HepG2 (cell line): Measurements from ENCODE around the gene ITPR1. TPM values are rescaled to one million over a fixed set of nuclear protein-coding genes. Genes with fewer than 3 reads are reported as not detected.

Experiments
- BATF2 ChIP-seq: sonication (generic); formaldehyde crosslinking; IDR thresholded peaks from 2 replicates; pipeline ENCODE4 v1.8.0; 2022; ENCODE audit warnings: mild to moderate bottlenecking, missing genetic modification reagents, moderate library complexity
- FOXP1 ChIP-seq, 2 experiments: fragments of 450-650 bp in 1 of 2; IDR thresholded peaks; 2 replicates each; pipeline ENCODE4 v1.6.1; 2017 to 2018; ENCODE audit warnings: antibody characterized with exemption in 1 of 2
- HDAC2 ChIP-seq: sonication (generic); formaldehyde crosslinking; IDR thresholded peaks from 2 replicates; pipeline ENCODE4 v1.4.0; 2020; ENCODE audit warnings: missing genetic modification reagents
- KDM6A ChIP-seq: IDR thresholded peaks from 2 replicates; pipeline ENCODE4 v1.6.1; 2016; ENCODE audit warnings: low read depth
- MAFF ChIP-seq: IDR thresholded peaks from 2 replicates; pipeline ENCODE4 v1.6.1; 2011; ENCODE audit warnings: low read depth, low read length, improper control_type of control experiment
- MED13 ChIP-seq: sonication (generic); formaldehyde crosslinking; IDR thresholded peaks from 2 replicates; pipeline ENCODE4 v1.5.0; 2020; ENCODE audit warnings: missing genetic modification reagents
- PCBP2 ChIP-seq: fragments of 200-400 bp; formaldehyde crosslinking; optimal IDR thresholded peaks from 2 replicates; pipeline ENCODE3; 2018; ENCODE audit warnings: low read length, low read depth; ENCODE audit not compliant: poor library complexity, severe bottlenecking
- PRDM15 ChIP-seq: sonication (generic); formaldehyde crosslinking; IDR thresholded peaks from 2 replicates; pipeline ENCODE4 v1.4.0; 2020; ENCODE audit warnings: missing genetic modification reagents
- RARA ChIP-seq: IDR thresholded peaks from 2 replicates; pipeline ENCODE4 v1.6.1; 2016; ENCODE audit warnings: missing genetic modification reagents, missing compliant biosample characterization
- RCOR2 ChIP-seq: IDR thresholded peaks from 2 replicates; pipeline ENCODE4 v1.6.1; 2016; ENCODE audit warnings: missing biosample characterization, missing genetic modification reagents
- RXRA ChIP-seq: sonication (generic); formaldehyde crosslinking; IDR thresholded peaks from 2 replicates; pipeline ENCODE4 v1.5.1; 2020; ENCODE audit warnings: missing genetic modification reagents
- SIN3A ChIP-seq: IDR thresholded peaks from 2 replicates; pipeline ENCODE4 v1.6.1; 2011; ENCODE audit warnings: low read depth, mild to moderate bottlenecking, control low read depth, low read length, borderline replicate concordance
- THAP11 ChIP-seq: IDR thresholded peaks from 2 replicates; pipeline ENCODE4 v1.6.1; 2016; ENCODE audit warnings: missing biosample characterization, missing genetic modification reagents
- WIZ ChIP-seq: sonication (generic); formaldehyde crosslinking; IDR thresholded peaks from 2 replicates; pipeline ENCODE4 v1.5.1; 2020; ENCODE audit warnings: mild to moderate bottlenecking, missing genetic modification reagents
- ZMYM3 ChIP-seq: sonication (generic); formaldehyde crosslinking; IDR thresholded peaks from 2 replicates; pipeline ENCODE4 v1.5.1; 2020; ENCODE audit warnings: mild to moderate bottlenecking, missing genetic modification reagents
- ZNF225 ChIP-seq: sonication (generic); formaldehyde crosslinking; IDR thresholded peaks from 2 replicates; pipeline ENCODE4 v1.4.0; 2020; ENCODE audit warnings: mild to moderate bottlenecking, missing genetic modification reagents
- ZNF513 ChIP-seq: sonication (generic); formaldehyde crosslinking; conservative IDR thresholded peaks from 2 replicates; pipeline ENCODE4 v1.5.0; 2020; ENCODE audit warnings: missing genetic modification reagents
- ZNF564 ChIP-seq: sonication (generic); formaldehyde crosslinking; IDR thresholded peaks from 2 replicates; pipeline ENCODE4 v1.8.1; 2023; ENCODE audit warnings: mild to moderate bottlenecking, missing genetic modification reagents
- ZNF589 ChIP-seq: sonication (generic); formaldehyde crosslinking; conservative IDR thresholded peaks from 2 replicates; pipeline ENCODE4 v1.8.0; 2022; ENCODE audit warnings: mild to moderate bottlenecking, moderate library complexity, missing genetic modification reagents
- ZNF746 ChIP-seq: sonication (generic); formaldehyde crosslinking; IDR thresholded peaks from 2 replicates; pipeline ENCODE4 v1.8.0; 2022; ENCODE audit warnings: mild to moderate bottlenecking, missing genetic modification reagents
- polyA plus RNA-seq, 8 experiments: library from polyadenylated mRNA; depleted of rRNA in 3 of 8; stranded (reverse) in 7 of 8; unstranded in 1 of 8; fragments of >200 nt; fragmentation: Illumina TruSeq in 4 of 8; extraction: Trizol in 4 of 8; gene quantifications; 2 replicates each; pipeline versions ENCODE4 v1.2.1 to v1.2.3, GENCODE V29; 2011 to 2016; ENCODE audit warnings: low read depth in 4 of 8, missing spikeins in 1 of 8, mixed read lengths in 1 of 8; ENCODE audit not compliant: insufficient read depth in 1 of 8
- total RNA-seq, 5 experiments: library from RNA; depleted of rRNA; stranded (reverse); fragments of >200 nt; fragmentation: Illumina TruSeq; extraction: Trizol; gene quantifications; 2 replicates each; pipeline ENCODE4 v1.2.3, GENCODE V29; 2016; ENCODE audit warnings: low read depth in 1 of 5
- TF ChIP-seq, protein P1 (sequence below): IDR thresholded peaks from 2 replicates; pipeline ENCODE4 v1.6.1; 2018; ENCODE audit warnings: missing genetic modification reagents, mild to moderate bottlenecking, missing compliant biosample characterization
- TF ChIP-seq, protein P2 (sequence below): sonication (generic); formaldehyde crosslinking; IDR thresholded peaks from 2 replicates; pipeline ENCODE4 v1.4.0; 2020; ENCODE audit warnings: missing genetic modification reagents

The ITPR1 gene
- total and polyA plus RNA-seq, 2 of the 13 experiments (the other 11 are each of a cell fraction or from before 2014, with no cell fraction given): 10.0 to 11.4 TPM

DNA sequence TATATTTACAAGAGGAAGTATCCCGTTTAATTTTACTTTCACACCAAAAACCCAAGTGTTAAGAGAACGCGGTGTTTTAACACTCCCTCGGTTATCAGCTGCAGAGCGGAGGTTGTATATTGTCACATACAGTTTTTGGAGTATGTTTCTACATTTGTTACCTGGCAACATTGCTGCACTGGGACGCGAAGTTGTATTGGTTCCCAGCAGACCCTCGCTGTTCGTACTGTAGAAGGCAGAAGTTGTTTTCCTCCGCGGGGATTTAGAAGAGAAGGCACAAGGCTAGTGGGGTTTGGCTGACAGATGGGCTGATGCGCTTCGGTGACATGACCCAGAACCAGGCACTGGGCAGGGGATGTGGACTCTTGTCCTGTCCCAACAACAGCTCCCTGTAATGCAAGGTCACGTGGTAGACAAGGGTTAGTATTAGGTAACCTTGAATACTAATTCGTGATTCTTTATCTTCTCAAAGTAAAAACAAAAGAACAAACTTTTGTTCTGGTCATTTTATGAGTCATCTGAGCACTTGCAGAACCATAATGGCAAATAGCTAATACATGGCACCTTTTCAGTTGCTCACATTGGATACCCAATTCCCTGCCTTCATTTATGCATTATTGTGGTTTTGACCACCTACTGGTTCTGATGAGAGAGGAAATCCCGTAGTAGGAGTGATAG is 255.7 kb downstream of the ITPR1 start (continued):
- TF ChIP-seq PRDM15 (CRISPR knock-in tag) (no peak), KDM6A (CRISPR knock-in tag) (no peak), ZNF589 (no peak), ZMYM3 (peak; percentile 58; the same call in 1 of the 2 replicates), ZNF746 (no peak), FOXP1 (IDR thresholded peaks at IDR 0.05) (no peak), FOXP1 (CRISPR knock-in tag; IDR thresholded peaks at IDR 0.05) (peak; percentile 29; the same call in 1 of the 2 replicates), ZNF513 (CRISPR knock-in tag) (no peak), THAP11 (CRISPR knock-in tag) (0 out of 2 replicates have a peak, but pooled peaks have one; percentile 37), HDAC2 (CRISPR knock-in tag) (peak; percentile 80; the same call in 1 of the 2 replicates), MAFF (no peak), BATF2 (no peak), RCOR2 (CRISPR knock-in tag) (0 out of 2 replicates have a peak, but pooled peaks have one; percentile 21), PCBP2 (no peak), ZNF564 (CRISPR knock-in tag) (no peak), SIN3A (no peak), RARA (CRISPR knock-in tag) (peak; percentile 70), RXRA (CRISPR knock-in tag) (peak; percentile 15; the same call in 1 of the 2 replicates), MED13 (CRISPR knock-in tag) (no peak), ZNF225 (CRISPR knock-in tag) (no peak), WIZ (CRISPR knock-in tag) (peak; percentile 53; the same call in 1 of the 2 replicates)
- TF ChIP-seq, protein P1, sequence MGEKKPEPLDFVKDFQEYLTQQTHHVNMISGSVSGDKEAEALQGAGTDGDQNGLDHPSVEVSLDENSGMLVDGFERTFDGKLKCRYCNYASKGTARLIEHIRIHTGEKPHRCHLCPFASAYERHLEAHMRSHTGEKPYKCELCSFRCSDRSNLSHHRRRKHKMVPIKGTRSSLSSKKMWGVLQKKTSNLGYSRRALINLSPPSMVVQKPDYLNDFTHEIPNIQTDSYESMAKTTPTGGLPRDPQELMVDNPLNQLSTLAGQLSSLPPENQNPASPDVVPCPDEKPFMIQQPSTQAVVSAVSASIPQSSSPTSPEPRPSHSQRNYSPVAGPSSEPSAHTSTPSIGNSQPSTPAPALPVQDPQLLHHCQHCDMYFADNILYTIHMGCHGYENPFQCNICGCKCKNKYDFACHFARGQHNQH (CRISPR knock-in tag): 0 out of 2 replicates have a peak, but pooled peaks have one; percentile 31
- TF ChIP-seq, protein P2, sequence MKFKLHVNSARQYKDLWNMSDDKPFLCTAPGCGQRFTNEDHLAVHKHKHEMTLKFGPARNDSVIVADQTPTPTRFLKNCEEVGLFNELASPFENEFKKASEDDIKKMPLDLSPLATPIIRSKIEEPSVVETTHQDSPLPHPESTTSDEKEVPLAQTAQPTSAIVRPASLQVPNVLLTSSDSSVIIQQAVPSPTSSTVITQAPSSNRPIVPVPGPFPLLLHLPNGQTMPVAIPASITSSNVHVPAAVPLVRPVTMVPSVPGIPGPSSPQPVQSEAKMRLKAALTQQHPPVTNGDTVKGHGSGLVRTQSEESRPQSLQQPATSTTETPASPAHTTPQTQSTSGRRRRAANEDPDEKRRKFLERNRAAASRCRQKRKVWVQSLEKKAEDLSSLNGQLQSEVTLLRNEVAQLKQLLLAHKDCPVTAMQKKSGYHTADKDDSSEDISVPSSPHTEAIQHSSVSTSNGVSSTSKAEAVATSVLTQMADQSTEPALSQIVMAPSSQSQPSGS: peak; percentile 51; the same call in 1 of the 2 replicates
